SW 1271 (cell line): ENCODE measurements around the gene TMEM88.

Source experiments
- DNase-seq, 2 experiments: peaks; one replicate each; lab custom pipeline; 2025; lab: John Stamatoyannopoulos, UW

Gene TMEM88

DNA sequence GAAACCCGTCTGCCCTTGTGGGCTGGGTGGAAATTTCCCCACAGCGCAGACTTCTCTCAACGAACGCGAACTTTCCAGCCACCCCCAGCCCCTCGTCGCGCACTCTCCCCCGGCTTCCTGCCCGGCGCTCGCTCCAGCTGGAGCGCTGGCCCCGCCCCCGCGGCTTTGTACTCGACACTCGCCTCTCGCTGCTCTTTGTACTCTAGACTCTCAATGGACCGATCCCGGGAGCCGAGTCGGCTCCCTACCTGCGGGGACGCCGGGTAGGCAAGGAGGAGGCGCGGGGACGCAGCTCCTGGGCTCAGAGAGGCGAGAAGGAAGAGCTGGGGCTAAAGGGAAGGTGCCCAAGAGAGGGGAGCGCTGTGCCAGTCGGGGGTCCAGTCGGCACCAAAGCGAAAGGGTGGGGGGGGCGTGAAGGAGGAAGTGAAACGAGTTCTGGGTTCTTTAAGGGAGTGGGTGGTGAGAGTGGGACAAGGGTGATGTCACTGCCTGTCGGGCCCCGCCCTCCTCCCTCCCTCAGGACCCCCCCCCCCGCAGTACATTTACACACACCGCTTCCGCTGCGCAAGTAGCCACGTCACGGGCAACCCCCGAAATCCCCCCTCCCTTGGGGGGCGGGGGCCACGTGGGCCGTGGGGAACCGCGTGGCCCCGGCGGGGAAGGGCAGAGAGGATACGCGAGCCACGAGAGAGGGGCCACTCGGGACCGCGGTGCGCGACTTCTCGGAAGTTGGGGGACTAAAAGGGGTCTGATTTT, 11.2 kb upstream of the TMEM88 start:
- peak; percentile 63 to 88 for DNase-seq

DNA sequence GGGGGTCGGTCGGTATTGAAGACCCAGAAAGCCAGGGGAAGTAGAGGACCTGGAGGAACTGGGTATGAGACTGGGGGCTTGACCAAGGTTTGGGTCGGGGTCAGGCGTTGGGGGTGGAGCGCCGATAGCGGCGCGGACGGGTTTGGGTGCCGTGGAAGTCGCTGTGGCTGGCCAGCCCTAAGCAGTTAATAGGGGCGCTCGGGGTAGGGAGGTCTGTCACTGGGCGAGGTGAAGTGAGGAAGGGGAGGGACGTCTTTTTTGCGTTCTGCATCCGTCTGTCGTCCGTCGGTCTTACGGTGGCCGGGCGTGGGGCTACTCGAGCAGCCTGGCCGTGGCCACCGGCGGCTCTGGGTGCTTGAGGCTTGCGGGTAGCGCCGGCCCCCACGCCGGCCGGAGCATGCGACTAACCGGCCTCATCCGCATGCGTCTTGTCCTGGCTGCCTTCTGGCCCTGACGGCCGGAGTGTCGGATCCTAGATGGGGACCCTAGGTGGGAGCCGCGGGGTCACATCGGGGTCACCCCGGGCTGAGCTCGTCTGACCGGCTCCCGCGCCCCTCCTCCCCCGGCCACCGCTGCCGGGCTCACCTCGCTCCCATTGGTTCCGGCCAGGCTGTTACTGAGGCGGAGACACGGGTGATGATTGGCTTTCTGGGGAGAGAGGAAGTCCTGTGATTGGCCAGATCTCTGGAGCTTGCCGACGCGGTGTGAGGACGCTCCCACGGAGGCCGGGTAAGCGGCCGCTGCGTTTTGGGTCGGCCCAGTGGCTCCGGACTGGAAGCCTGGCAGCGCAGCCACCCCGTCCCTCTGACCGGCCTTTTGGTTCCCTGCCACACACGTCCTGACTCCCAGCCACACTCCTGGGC, 10.3 kb upstream of the TMEM88 start:
- peak; percentile 91 to 95 for DNase-seq

DNA sequence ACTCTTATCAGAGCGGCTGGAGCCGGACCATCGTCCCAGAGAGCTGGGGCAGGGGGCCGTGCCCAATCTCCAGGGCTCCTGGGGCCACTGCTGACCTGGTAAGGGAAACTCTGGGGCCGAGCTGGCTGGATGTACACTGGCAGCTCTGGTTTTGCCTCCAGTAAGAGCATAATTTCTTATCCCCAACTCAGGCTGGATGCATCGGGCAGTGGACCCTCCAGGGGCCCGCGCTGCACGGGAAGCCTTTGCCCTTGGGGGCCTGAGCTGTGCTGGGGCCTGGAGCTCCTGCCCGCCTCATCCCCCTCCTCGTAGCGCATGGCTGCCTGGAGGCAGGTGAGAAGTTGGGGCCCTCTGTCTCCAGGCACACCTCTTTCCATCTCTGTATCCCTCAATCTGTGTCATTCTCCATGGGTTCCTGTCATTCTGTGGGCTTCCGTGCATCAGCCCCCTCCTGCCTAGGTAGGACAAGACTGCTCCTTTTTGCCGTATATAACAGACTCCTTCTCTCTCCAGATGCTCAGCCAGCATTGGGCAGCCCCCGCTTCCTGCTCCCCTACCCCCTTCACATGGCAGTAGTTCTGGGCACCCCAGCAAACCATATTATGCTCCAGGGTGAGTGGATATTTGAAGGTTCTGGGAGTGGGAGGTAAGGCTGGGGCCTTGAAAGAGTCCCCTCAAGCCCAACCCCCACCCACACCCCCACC, 9.4 kb upstream of the TMEM88 start:
- no peak for DNase-seq

DNA sequence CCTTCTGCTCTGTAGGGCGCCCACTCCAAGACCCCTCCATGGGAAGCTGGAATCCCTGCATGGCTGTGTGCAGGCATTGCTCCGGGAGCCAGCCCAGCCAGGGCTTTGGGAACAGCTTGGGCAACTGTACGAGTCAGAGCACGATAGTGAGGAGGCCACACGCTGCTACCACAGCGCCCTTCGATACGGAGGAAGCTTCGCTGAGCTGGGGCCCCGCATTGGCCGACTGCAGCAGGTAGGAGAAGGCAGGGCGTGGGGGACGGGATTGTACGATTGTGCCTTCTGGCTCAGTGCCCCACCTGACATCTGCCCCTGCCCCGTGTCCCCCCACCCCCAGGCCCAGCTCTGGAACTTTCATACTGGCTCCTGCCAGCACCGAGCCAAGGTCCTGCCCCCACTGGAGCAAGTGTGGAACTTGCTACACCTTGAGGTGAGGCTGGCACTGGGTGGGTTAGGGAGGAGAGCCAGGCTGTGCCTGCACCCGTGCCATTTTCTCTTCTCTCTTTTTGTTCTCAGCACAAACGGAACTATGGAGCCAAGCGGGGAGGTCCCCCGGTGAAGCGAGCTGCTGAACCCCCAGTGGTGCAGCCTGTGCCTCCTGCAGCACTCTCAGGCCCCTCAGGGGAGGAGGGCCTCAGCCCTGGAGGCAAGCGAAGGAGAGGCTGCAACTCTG, 8.7 kb upstream of the TMEM88 start:
- DNase-seq = no peak

DNA sequence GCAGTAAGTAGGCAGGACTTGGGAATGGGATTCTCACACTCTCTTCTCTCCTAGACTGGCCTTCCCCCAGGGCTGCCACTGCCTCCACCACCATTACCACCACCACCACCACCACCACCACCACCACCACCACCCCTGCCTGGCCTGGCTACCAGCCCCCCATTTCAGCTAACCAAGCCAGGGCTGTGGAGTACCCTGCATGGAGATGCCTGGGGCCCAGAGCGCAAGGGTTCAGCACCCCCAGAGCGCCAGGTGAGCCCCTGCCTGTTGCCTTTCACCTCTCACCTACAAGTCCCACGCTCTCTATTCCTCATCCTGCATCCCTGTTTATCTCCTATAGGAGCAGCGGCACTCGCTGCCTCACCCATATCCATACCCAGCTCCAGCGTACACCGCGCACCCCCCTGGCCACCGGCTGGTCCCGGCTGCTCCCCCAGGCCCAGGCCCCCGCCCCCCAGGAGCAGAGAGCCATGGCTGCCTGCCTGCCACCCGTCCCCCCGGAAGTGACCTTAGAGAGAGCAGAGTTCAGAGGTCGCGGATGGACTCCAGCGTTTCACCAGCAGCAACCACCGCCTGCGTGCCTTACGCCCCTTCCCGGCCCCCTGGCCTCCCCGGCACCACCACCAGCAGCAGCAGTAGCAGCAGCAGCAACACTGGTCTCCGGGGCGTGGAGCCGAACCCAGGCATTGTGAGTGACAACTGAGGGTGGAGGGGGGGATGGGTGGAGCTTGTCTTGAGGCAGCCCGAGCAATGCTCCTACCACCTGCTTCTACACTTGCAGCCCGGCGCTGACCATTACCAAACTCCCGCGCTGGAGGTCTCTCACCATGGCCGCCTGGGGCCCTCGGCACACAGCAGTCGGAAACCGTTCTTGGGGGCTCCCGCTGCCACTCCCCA, 7.9 kb upstream of the TMEM88 start:
- no peak for DNase-seq

DNA sequence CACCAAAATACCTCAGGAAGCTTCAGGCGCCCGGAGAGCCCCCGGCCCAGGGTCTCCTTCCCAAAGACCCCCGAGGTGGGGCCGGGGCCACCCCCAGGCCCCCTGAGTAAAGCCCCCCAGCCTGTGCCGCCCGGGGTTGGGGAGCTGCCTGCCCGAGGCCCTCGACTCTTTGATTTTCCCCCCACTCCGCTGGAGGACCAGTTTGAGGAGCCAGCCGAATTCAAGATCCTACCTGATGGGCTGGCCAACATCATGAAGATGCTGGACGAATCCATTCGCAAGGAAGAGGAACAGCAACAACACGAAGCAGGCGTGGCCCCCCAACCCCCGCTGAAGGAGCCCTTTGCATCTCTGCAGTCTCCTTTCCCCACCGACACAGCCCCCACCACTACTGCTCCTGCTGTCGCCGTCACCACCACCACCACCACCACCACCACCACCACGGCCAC, 6.7 kb upstream of the TMEM88 start:
- DNase-seq = no peak

DNA sequence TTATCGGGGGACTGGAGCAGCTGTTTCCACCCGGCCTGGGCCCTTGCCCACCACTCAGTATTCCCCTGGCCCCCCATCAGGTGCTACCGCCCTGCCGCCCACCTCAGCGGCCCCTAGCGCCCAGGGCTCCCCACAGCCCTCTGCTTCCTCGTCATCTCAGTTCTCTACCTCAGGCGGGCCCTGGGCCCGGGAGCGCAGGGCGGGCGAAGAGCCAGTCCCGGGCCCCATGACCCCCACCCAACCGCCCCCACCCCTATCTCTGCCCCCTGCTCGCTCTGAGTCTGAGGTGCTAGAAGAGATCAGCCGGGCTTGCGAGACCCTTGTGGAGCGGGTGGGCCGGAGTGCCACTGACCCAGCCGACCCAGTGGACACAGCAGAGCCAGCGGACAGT, 6.1 kb upstream of the TMEM88 start:
- DNase-seq = no peak

DNA sequence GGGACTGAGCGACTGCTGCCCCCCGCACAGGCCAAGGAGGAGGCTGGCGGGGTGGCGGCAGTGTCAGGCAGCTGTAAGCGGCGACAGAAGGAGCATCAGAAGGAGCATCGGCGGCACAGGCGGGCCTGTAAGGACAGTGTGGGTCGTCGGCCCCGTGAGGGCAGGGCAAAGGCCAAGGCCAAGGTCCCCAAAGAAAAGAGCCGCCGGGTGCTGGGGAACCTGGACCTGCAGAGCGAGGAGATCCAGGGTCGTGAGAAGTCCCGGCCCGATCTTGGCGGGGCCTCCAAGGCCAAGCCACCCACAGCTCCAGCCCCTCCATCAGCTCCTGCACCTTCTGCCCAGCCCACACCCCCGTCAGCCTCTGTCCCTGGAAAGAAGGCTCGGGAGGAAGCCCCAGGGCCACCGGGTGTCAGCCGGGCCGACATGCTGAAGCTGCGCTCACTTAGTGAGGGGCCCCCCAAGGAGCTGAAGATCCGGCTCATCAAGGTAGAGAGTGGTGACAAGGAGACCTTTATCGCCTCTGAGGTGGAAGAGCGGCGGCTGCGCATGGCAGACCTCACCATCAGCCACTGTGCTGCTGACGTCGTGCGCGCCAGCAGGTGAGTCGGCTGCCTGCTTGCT, 5.6 kb upstream of the TMEM88 start:
- DNase-seq = no peak

DNA sequence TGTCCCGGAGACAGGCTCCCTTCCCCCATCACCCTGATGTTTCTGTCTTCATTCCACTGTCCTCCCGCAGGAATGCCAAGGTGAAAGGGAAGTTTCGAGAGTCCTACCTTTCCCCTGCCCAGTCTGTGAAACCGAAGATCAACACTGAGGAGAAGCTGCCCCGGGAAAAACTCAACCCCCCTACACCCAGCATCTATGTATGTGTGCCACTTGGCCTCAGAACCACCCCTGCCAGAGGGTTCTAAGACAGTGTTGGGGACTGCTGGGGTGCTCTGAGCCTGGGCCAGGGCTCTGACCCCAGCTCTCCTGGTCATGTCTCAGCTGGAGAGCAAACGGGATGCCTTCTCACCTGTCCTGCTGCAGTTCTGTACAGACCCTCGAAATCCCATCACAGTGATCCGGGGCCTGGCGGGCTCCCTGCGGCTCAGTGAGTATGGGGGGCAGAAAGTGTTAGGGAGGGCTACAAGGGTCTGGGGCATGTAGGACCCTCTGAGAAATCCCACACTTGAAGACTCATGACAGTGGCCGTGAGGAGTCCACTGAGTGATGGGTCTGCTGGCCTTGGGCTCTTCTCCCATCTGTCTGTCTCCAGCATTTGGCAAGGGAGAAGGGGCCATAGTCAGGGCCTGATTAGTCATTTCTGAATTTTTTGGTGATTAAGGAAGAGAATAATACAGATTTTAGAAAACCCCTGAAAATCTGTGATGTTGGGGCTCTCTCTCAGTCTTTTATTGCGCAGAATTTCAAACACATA, 4.9 kb upstream of the TMEM88 start:
- no peak for DNase-seq

DNA sequence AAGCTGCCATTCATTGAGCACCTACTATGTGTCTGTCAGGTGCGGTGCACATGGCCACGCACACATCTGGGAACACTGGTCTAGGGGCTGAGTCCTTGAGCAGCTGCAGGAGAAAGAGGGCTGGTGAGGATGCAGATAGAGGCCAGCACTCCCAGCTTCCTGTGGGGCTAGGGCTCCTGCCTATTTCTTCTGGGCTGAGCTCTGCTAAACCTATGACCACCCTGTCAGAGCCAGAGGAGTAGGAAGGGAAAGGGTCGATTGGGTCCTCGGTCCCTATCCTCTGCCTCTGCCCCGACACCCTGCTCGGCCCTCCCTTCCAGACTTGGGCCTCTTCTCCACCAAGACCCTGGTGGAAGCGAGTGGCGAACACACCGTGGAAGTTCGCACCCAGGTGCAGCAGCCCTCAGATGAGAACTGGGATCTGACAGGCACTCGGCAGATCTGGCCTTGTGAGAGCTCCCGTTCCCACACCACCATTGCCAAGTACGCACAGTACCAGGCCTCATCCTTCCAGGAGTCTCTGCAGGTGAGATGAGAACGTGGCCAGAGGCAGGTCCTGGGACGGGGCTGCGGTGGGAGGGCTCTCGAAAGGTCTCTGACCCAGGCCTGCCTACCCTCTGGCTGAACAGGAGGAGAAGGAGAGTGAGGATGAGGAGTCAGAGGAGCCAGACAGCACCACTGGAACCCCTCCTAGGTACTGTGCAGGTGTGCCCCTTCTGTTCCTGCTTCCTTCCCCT, 4.0 kb upstream of the TMEM88 start:
- DNase-seq = no peak

DNA sequence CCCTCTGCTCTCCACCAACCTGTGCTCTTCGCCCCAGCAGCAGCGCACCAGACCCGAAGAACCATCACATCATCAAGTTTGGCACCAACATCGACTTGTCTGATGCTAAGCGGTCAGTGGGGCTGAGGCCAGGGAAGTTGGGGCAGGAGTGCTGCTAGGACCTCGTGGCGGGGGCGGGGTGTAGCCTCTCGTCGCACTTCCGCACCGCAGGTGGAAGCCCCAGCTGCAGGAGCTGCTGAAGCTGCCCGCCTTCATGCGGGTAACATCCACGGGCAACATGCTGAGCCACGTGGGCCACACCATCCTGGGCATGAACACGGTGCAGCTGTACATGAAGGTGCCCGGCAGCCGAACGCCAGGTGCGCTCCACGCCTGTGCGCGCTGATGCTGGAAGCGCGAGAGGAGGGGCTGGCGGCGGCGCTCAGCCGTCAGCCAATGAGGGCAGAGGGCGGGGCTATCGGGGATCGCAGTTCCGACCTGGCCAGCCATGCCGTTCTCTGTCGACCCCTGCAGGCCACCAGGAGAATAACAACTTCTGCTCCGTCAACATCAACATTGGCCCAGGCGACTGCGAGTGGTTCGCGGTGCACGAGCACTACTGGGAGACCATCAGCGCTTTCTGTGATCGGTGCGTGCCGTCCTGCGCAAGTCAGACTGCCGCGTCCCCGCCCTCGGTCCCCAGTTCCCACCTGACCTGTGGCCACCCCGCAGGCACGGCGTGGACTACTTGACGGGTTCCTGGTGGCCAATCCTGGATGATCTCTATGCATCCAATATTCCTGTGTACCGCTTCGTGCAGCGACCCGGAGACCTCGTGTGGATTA, 3.2 kb upstream of the TMEM88 start:
- DNase-seq = peak in 1 of 2 experiments; percentile 21

DNA sequence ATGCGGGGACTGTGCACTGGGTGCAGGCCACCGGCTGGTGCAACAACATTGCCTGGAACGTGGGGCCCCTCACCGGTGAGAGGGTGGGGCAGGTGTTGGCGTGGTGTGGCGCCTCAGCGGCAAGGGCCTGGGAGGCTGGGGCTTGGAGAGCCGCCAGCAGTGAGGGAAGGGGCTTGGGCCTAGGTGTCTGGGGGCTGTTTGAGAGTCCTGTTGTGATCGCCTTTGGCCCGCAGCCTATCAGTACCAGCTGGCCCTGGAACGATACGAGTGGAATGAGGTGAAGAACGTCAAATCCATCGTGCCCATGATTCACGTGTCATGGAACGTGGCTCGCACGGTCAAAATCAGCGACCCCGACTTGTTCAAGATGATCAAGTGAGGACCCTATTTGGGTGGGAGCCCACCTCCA, 2.6 kb upstream of the TMEM88 start:
- no peak for DNase-seq

DNA sequence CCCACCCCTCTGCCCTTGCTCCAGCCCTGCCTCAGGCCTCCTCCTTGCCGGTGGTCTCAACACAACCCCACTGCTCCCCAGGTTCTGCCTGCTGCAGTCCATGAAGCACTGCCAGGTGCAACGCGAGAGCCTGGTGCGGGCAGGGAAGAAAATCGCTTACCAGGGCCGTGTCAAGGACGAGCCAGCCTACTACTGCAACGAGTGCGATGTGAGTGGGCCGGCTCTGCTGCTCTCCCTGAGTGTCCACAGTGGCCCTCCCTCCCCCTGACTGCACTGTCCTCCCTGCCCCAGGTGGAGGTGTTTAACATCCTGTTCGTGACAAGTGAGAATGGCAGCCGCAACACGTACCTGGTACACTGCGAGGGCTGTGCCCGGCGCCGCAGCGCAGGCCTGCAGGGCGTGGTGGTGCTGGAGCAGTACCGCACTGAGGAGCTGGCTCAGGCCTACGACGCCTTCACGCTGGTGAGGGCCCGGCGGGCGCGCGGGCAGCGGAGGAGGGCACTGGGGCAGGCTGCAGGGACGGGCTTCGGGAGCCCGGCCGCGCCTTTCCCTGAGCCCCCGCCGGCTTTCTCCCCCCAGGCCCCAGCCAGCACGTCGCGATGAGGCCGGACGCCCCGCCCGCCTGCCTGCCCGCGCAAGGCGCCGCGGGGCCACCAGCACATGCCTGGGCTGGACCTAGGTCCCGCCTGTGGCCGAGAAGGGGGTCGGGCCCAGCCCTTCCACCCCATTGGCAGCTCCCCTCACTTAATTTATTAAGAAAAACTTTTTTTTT, 1.8 kb upstream of the TMEM88 start:
- no peak for DNase-seq

DNA sequence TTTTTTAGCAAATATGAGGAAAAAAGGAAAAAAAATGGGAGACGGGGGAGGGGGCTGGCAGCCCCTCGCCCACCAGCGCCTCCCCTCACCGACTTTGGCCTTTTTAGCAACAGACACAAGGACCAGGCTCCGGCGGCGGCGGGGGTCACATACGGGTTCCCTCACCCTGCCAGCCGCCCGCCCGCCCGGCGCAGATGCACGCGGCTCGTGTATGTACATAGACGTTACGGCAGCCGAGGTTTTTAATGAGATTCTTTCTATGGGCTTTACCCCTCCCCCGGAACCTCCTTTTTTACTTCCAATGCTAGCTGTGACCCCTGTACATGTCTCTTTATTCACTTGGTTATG, 1.2 kb upstream of the TMEM88 start:
- DNase-seq = no peak

DNA sequence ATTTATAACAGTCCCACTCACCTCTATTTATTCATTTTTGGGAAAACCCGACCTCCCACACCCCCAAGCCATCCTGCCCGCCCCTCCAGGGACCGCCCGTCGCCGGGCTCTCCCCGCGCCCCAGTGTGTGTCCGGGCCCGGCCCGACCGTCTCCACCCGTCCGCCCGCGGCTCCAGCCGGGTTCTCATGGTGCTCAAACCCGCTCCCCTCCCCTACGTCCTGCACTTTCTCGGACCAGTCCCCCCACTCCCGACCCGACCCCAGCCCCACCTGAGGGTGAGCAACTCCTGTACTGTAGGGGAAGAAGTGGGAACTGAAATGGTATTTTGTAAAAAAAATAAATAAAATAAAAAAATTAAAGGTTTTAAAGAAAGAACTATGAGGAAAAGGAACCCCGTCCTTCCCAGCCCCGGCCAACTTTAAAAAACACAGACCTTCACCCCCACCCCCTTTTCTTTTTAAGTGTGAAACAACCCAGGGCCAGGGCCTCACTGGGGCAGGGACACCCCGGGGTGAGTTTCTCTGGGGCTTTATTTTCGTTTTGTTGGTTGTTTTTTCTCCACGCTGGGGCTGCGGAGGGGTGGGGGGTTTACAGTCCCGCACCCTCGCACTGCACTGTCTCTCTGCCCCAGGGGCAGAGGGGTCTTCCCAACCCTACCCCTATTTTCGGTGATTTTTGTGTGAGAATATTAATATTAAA, 638 bp upstream of the TMEM88 start:
- DNase-seq = no peak

DNA sequence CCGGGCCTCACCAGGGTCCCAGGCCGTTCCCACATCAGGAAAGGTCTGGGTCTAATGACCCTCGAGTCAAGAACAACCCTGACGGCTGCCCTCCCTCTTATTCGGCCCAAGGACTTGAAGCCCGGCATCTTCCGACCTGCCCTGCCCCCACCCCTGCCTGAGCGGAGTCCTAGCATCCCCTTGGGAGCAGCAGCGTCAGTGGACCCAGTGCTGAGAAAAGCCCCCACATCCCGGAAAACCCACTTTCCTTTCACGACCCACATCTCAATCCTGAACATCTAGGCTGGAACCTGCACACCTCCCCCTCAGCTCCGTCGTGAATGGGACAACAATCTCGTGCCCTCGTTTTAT, 769 bp downstream of the TMEM88 start:
- DNase-seq = no peak
